ENCODE results near the gene ZIC2.

GRCh38 chr13:99938635-99939034 is 42.9 kb upstream of the ZIC2 start:
- no peak for TF ChIP-seq CTCF (IDR thresholded peaks at IDR 0.05)
- TF ChIP-seq POLR2A (IDR thresholded peaks at IDR 0.05), result no peak
